Mesenchymal stem cell (in vitro differentiated cells and primary cell): ENCODE results near the gene SLC39A1.
"Not testable (repeated sequence)": the region's sequence is repeated elsewhere in the genome, so short reads cannot be mapped to it uniquely, and the experiment has no call there.

Experiments used
- DNase-seq: peaks from one replicate; pipeline ENCODE4 v3.0.0-alpha.2; 2013
- H2AFZ ChIP-seq: one replicate; pipeline ENCODE4 v1.6.1; 2013; ENCODE audit warnings: low read depth, mild to moderate bottlenecking, control low read depth, inconsistent platforms, low read length, moderate library complexity
- H2AK5ac ChIP-seq: 2 replicates; pipeline ENCODE4 v1.6.1; 2013; ENCODE audit warnings: low read length, moderate library complexity, mild to moderate bottlenecking, inconsistent platforms; ENCODE audit not compliant: severe bottlenecking
- H2BK120ac ChIP-seq: one replicate; pipeline ENCODE4 v1.6.1; 2013; ENCODE audit warnings: low read depth, mild to moderate bottlenecking, inconsistent platforms, low read length, moderate library complexity
- H2BK12ac ChIP-seq, 2 experiments: one replicate each; pipeline ENCODE4 v1.6.1; 2013; ENCODE audit warnings: inconsistent platforms in 2 of 2, low read length in 2 of 2, mild to moderate bottlenecking in 2 of 2, moderate library complexity in 2 of 2, control low read depth in 1 of 2
- H2BK15ac ChIP-seq: one replicate; pipeline ENCODE4 v1.6.1; 2013; ENCODE audit warnings: mild to moderate bottlenecking, low read depth, inconsistent platforms; ENCODE audit not compliant: poor library complexity, severe bottlenecking
- H2BK5ac ChIP-seq: 2 replicates; pipeline ENCODE4 v1.6.1; 2013; ENCODE audit warnings: low read depth, mild to moderate bottlenecking, low read length, control low read depth, inconsistent platforms; ENCODE audit not compliant: poor library complexity, severe bottlenecking
- H3K14ac ChIP-seq, 2 experiments: one replicate each; pipeline ENCODE4 v1.6.1; 2013; ENCODE audit warnings: inconsistent platforms in 2 of 2, low read length in 2 of 2, control low read depth in 1 of 2, mild to moderate bottlenecking in 1 of 2, moderate library complexity in 1 of 2
- H3K18ac ChIP-seq, 2 experiments: one replicate each; pipeline ENCODE4 v1.6.1; 2013; ENCODE audit warnings: inconsistent platforms in 2 of 2, low read length in 2 of 2, control low read depth in 1 of 2, low read depth in 1 of 2, mild to moderate bottlenecking in 1 of 2
- H3K23ac ChIP-seq, 2 experiments: one replicate each; pipeline ENCODE4 v1.6.1; 2013; ENCODE audit warnings: inconsistent platforms in 2 of 2, low read length in 2 of 2, mild to moderate bottlenecking in 2 of 2, moderate library complexity in 2 of 2, control low read depth in 1 of 2
- H3K27ac ChIP-seq: 2 replicates; pipeline ENCODE4 v1.5.1; 2013; ENCODE audit warnings: mild to moderate bottlenecking, moderate library complexity, low read length, control low read depth, inconsistent platforms; ENCODE audit not compliant: poor library complexity, severe bottlenecking
- H3K27me3 ChIP-seq, 2 experiments: 2 replicates each; pipeline versions ENCODE4 v1.6.1 to v1.7.0; 2013; ENCODE audit warnings: low read length in 2 of 2, mild to moderate bottlenecking in 2 of 2, moderate library complexity in 2 of 2, control low read depth in 1 of 2, inconsistent platforms in 1 of 2; ENCODE audit not compliant: control insufficient read depth in 1 of 2, insufficient read depth in 1 of 2
- H3K36me3 ChIP-seq, 2 experiments: 2 replicates each; pipeline versions ENCODE4 v1.6.1 to v1.7.0; 2013; ENCODE audit warnings: low read length in 2 of 2, control low read depth in 1 of 2, inconsistent platforms in 1 of 2, low read depth in 1 of 2, mild to moderate bottlenecking in 1 of 2; ENCODE audit not compliant: insufficient read depth in 2 of 2, control insufficient read depth in 1 of 2
- H3K4ac ChIP-seq, 2 experiments: one replicate each; pipeline ENCODE4 v1.6.1; 2013; ENCODE audit warnings: inconsistent platforms in 2 of 2, low read length in 2 of 2, mild to moderate bottlenecking in 2 of 2, moderate library complexity in 2 of 2, control low read depth in 1 of 2, low read depth in 1 of 2
- H3K4me1 ChIP-seq: 2 replicates; pipeline ENCODE4 v1.6.1; 2013; ENCODE audit warnings: low read depth, low read length, control low read depth; ENCODE audit not compliant: control insufficient read depth, insufficient read depth
- H3K4me2 ChIP-seq: 2 replicates; pipeline ENCODE4 v1.6.1; 2013; ENCODE audit warnings: low read length, mild to moderate bottlenecking, inconsistent platforms; ENCODE audit not compliant: poor library complexity, severe bottlenecking
- H3K4me3 ChIP-seq, 2 experiments: 2 replicates each; pipeline versions ENCODE4 v1.5.1 to v1.7.0; 2013; ENCODE audit warnings: low read length in 2 of 2, mild to moderate bottlenecking in 2 of 2, control low read depth in 1 of 2, low read depth in 1 of 2; ENCODE audit not compliant: insufficient read depth in 1 of 2
- H3K79me1 ChIP-seq: replicated peaks from 2 replicates; pipeline ENCODE4 v1.6.1; 2013; ENCODE audit warnings: mild to moderate bottlenecking, control low read depth, low read length, inconsistent platforms; ENCODE audit not compliant: poor library complexity, severe bottlenecking
- H3K9ac ChIP-seq: 2 replicates; pipeline ENCODE4 v1.7.0; 2013; ENCODE audit warnings: mild to moderate bottlenecking, low read length, moderate library complexity
- H3K9me3 ChIP-seq: 2 replicates; pipeline ENCODE4 v1.7.0; 2013; ENCODE audit warnings: mild to moderate bottlenecking, low read length; ENCODE audit not compliant: control insufficient read depth
- H4K8ac ChIP-seq: one replicate; pipeline ENCODE4 v1.6.1; 2013; ENCODE audit warnings: inconsistent platforms, mild to moderate bottlenecking, low read length, moderate library complexity
- H4K91ac ChIP-seq: one replicate; pipeline ENCODE4 v1.6.1; 2013; ENCODE audit warnings: mild to moderate bottlenecking, low read length, inconsistent platforms
- WGBS: methylation state at CpG from one replicate; pipeline ENCODE4 v1.1.7; 2013; ENCODE audit warnings: mixed read lengths; 5-methylcytosine and 5-hydroxymethylcytosine counted together

SLC39A1 gene

GRCh38 chr1:153981735-153982134 is 18.4 kb upstream of the SLC39A1 start:
- H3K4me1 ChIP-seq, H3K23ac ChIP-seq, H3K4me3 ChIP-seq, H3K4me2 ChIP-seq, H2BK12ac ChIP-seq, H2AFZ ChIP-seq, H2BK15ac ChIP-seq, H3K18ac ChIP-seq, H3K9me3 ChIP-seq, H2AK5ac ChIP-seq, H3K4ac ChIP-seq, H3K27me3 ChIP-seq, H2BK120ac ChIP-seq, H4K8ac ChIP-seq, H4K91ac ChIP-seq, H3K14ac ChIP-seq, DNase-seq, H3K27ac ChIP-seq, H2BK5ac ChIP-seq: not testable (repeated sequence)
- peaks cover 15% of the 10 kb centered on the region for H3K79me1 ChIP-seq
- WGBS, result 81% methylated on average over 2 of the region's 2 CpGs
- H3K9ac ChIP-seq, result peak overlapping the region; percentile 37
- H3K36me3 ChIP-seq, result peaks cover 30 to 57% of the 10 kb centered on the region in 2 experiments

- H4K8ac ChIP-seq, H2BK15ac ChIP-seq, H3K9ac ChIP-seq, DNase-seq, H3K27me3 ChIP-seq, H3K27ac ChIP-seq, H2AFZ ChIP-seq, H3K4me3 ChIP-seq, H3K14ac ChIP-seq, H3K18ac ChIP-seq, H2BK12ac ChIP-seq, H2BK5ac ChIP-seq, H2AK5ac ChIP-seq, H3K4ac ChIP-seq, H3K4me1 ChIP-seq, H3K23ac ChIP-seq, H4K91ac ChIP-seq, H3K4me2 ChIP-seq, H3K9me3 ChIP-seq, H2BK120ac ChIP-seq: not testable (repeated sequence)
- 97% methylated on average over 12 of the region's 12 CpGs for WGBS
- peaks cover 14% of the 10 kb centered on the region for H3K79me1 ChIP-seq
- H3K36me3 ChIP-seq, result peaks cover 39 to 72% of the 10 kb centered on the region in 2 experiments
Measured at GRCh38 chr1:153979091-153979490, 15.8 kb upstream of the SLC39A1 start.

GRCh38 chr1:153978274-153978909 is 15.1 kb upstream of the SLC39A1 start:
- Histone ChIP-seq H3K23ac (no peak overlapping the region), H2BK120ac (no peak overlapping the region), H3K9ac (peak overlapping the region; percentile 96), H3K4ac (no peak overlapping the region), H2AFZ (no peak overlapping the region), H3K27me3 (no peaks in the 10 kb centered on the region), H3K27ac (no peak overlapping the region), H3K9me3 (no peaks in the 10 kb centered on the region), H3K4me3 (peak overlapping the region in 1 of 2 experiments; percentile 94), H2BK5ac (no peak overlapping the region), H3K4me2 (no peak overlapping the region), H4K8ac (no peak overlapping the region), H3K14ac (no peak overlapping the region), H2BK12ac (no peak overlapping the region), H3K36me3 (peaks cover 45 to 74% of the 10 kb centered on the region in 2 experiments), H3K18ac (no peak overlapping the region), H3K4me1 (peaks cover 5% of the 10 kb centered on the region), H4K91ac (no peak overlapping the region), H2BK15ac (no peak overlapping the region), H3K79me1 (peaks cover 14% of the 10 kb centered on the region), H2AK5ac (no peak overlapping the region)
- no peak for DNase-seq
- WGBS, result 86% methylated on average over 9 of the region's 9 CpGs

- Histone ChIP-seq H3K9me3 (no peaks in the 10 kb centered on the region), H2AK5ac (no peak within 1 kb of the TSS), H3K79me1 (peaks cover 11% of the 10 kb centered on the region), H3K4me1 (peaks cover 5% of the 10 kb centered on the region), H3K27me3 (no peaks in the 10 kb centered on the region), H3K4me3 (peak within 1 kb of the TSS; percentile 61 to 94), H2BK120ac (peak within 1 kb of the TSS; percentile 39), H2BK5ac (no peak within 1 kb of the TSS), H3K9ac (peak within 1 kb of the TSS; percentile 96), H3K18ac (peak within 1 kb of the TSS; percentile 34 to 90), H3K14ac (peak within 1 kb of the TSS in 1 of 2 experiments; percentile 50), H4K91ac (no peak within 1 kb of the TSS), H3K4me2 (peak within 1 kb of the TSS; percentile 91), H2BK12ac (peak within 1 kb of the TSS in 1 of 2 experiments; percentile 6), H4K8ac (peak within 1 kb of the TSS; percentile 0), H3K36me3 (peaks cover 45 to 74% of the 10 kb centered on the region in 2 experiments), H3K23ac (peak within 1 kb of the TSS in 1 of 2 experiments; percentile 91), H2BK15ac (no peak within 1 kb of the TSS), H2AFZ (peak within 1 kb of the TSS; percentile 74), H3K4ac (peak within 1 kb of the TSS; percentile 3 to 45), H3K27ac (peak within 1 kb of the TSS; percentile 13)
- peak; percentile 86 for DNase-seq
- WGBS, result under 1% methylated on average over 73 of the region's 75 CpGs
Measured at GRCh38 chr1:153977250-153978240, 14.2 kb upstream of the SLC39A1 start, which contains the start of gene JTB. JTB (minus strand) TSS chr1:153977674; CDS start chr1:153977252, 422 bp downstream.
